ENCODE measurements around the gene NMRK2.

NMRK2 gene

DNA sequence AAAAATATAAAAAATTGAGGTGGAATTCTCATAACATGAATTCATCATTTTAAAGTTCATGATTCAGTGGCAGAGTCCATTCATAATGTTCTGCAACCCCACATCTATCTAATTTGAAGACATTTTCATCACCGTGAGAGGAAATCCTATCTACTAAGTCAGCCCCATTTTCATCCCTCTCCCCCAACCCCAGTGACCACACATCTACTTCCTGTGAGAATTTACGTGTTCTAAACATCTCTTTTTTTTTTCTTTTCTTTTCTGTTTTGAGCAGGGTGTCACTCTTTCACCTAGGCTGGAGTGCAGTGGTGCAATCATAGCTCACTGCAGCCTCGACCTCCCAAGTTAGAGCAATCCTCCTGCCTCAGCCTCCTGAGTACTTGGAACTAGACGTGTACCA, 34.9 kb upstream of the NMRK2 start:
- Histone ChIP-seq H3K27ac (no peak overlapping the region), H3K27me3 (no peaks in the 10 kb centered on the region), H3K9me3 (no peaks in the 10 kb centered on the region), H3K36me3 (no peaks in the 10 kb centered on the region), H3K4me3 (ENCODE audit: low read depth in 1 of 2, low read length in 1 of 2) (no peak overlapping the region), H3K4me1 (ENCODE audit: control insufficient read depth in 1 of 2, insufficient read depth in 1 of 2, low read depth in 1 of 2, low read length in 1 of 2) (no peaks in the 10 kb centered on the region)
- TF ChIP-seq, protein P1, sequence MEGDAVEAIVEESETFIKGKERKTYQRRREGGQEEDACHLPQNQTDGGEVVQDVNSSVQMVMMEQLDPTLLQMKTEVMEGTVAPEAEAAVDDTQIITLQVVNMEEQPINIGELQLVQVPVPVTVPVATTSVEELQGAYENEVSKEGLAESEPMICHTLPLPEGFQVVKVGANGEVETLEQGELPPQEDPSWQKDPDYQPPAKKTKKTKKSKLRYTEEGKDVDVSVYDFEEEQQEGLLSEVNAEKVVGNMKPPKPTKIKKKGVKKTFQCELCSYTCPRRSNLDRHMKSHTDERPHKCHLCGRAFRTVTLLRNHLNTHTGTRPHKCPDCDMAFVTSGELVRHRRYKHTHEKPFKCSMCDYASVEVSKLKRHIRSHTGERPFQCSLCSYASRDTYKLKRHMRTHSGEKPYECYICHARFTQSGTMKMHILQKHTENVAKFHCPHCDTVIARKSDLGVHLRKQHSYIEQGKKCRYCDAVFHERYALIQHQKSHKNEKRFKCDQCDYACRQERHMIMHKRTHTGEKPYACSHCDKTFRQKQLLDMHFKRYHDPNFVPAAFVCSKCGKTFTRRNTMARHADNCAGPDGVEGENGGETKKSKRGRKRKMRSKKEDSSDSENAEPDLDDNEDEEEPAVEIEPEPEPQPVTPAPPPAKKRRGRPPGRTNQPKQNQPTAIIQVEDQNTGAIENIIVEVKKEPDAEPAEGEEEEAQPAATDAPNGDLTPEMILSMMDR (IDR thresholded peaks at IDR 0.05), result no peak

DNA sequence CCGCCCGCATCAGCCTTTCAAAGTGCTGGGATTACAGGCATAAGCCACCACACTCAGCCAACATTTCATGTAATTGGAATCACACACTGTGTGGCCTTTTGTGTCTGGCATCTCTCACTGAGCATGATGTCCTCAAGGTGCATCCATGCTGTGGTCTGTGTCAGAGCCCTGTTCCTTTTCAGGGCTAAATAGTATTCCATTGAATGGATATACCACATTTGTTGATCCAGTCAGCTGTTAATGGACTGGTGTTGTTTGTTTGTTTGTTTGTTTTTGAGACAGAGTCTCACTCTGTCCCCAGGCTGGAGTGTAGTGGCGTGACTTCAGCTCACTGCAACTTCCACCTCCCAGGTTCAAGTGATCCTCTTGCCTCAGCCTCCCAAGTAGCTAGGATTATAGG, 34.4 kb upstream of the NMRK2 start:
- H3K4me1 ChIP-seq (ENCODE audit: control insufficient read depth in 1 of 2, insufficient read depth in 1 of 2, low read depth in 1 of 2, low read length in 1 of 2), result no peaks in the 10 kb centered on the region
- no peak overlapping the region for H3K4me3 ChIP-seq (ENCODE audit: low read depth in 1 of 2, low read length in 1 of 2)
- TF ChIP-seq, protein P1 (IDR thresholded peaks at IDR 0.05), result no peak
- no peaks in the 10 kb centered on the region for H3K27me3 ChIP-seq
- no peaks in the 10 kb centered on the region for H3K9me3 ChIP-seq
- H3K36me3 ChIP-seq, result no peaks in the 10 kb centered on the region
- no peak overlapping the region for H3K27ac ChIP-seq

DNA sequence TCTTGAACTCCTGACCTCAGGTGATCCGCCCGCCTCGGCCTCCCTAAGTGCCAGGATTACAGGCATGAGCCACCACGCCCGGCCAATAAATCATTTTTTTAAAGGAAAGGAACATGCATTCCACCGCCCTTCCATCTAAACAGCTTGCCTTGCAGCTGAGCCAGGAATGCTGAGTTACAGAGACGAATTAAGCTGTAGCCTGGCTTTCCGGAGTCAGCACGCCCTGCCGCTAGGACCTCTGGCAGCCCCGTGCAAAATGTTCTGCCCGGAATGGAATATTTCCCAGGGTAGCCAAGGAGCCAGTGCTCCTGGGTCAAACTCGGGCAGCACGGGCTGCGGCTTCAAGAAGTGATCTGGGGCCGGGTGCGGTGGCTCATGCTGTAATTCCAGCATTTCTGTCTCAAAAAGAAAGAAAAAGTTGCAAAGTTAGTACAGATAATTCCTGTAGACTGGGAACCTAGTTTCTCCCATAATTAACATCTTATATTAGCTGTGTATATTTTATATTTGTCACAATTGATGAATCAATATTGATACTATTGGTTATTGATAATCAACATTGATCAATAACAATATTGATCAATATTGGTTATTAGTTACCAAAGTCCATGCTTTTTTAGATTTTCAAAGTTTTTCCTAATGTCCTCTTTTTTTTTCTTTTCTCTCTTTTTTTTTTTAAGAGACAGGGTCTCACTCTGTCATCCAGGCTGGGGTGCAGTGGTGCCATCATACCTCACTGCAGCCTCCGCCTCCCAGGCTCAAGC, 33.2 kb upstream of the NMRK2 start:
- no peaks in the 10 kb centered on the region for H3K4me1 ChIP-seq (ENCODE audit: control insufficient read depth in 1 of 2, insufficient read depth in 1 of 2, low read depth in 1 of 2, low read length in 1 of 2)
- H3K36me3 ChIP-seq, result no peaks in the 10 kb centered on the region
- TF ChIP-seq, protein P1 (IDR thresholded peaks at IDR 0.05), result no peak
- no peaks in the 10 kb centered on the region for H3K9me3 ChIP-seq
- no peak overlapping the region for H3K4me3 ChIP-seq (ENCODE audit: low read depth in 1 of 2, low read length in 1 of 2)
- H3K27ac ChIP-seq, result no peak overlapping the region
- H3K27me3 ChIP-seq, result no peaks in the 10 kb centered on the region

DNA sequence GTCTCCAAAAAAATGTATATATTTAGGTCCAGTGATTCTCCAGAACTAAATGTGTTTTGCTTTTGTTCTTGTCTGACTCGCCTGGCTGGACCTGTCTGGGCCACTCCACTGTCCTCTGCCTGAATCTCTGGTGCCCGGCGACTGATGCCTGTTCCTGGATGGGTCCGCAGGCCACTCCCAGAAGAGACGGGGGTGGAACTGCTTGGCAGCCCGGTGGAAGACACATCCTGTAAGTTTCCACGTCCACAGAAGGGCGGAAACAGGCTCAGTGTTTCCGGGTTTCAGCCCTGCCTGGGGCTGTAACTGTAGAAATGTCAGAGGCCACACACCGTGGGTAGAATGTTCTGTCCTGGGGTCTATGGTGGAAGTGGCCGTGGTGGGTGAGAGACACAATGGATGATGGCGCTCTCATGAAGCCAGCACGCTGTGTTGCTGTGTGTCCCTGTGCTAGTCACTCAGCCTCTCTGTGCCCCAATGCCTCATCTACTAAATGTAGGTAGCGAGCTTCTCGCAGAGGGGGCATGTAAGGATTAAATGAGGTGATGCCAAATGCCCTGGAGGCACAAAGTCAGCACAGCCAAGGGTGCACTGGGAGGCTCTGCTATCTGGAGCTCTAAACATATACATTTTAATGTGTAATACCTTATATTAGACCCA, 30.4 kb upstream of the NMRK2 start:
- Histone ChIP-seq H3K4me1 (ENCODE audit: control insufficient read depth in 1 of 2, insufficient read depth in 1 of 2, low read depth in 1 of 2, low read length in 1 of 2) (no peaks in the 10 kb centered on the region), H3K27me3 (no peaks in the 10 kb centered on the region), H3K4me3 (ENCODE audit: low read depth in 1 of 2, low read length in 1 of 2) (no peak overlapping the region), H3K36me3 (no peaks in the 10 kb centered on the region), H3K9me3 (no peaks in the 10 kb centered on the region), H3K27ac (no peak overlapping the region)
- TF ChIP-seq, protein P1 (IDR thresholded peaks at IDR 0.05), result no peak

DNA sequence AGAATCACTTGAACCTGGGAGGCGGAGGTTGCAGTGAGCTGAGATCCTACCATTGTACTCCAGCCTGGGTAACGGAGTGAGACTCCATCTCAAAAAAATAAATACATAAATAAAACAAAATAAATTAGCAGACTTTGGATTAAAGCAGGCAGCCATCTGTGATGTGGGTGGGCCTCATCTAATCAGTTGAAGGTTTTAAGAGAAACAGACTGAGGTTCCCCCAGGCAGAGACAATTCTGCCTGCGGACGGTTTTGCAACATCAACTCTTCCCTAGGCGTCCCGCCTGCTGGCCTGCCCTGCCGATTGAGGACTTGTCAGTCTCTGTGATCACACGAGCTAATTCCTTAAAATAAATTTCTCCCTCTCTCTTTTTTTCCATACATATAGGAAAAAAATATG, 28.6 kb upstream of the NMRK2 start:
- Histone ChIP-seq H3K4me1 (ENCODE audit: control insufficient read depth in 1 of 2, insufficient read depth in 1 of 2, low read depth in 1 of 2, low read length in 1 of 2) (no peaks in the 10 kb centered on the region), H3K27ac (no peak overlapping the region), H3K9me3 (no peaks in the 10 kb centered on the region), H3K4me3 (ENCODE audit: low read depth in 1 of 2, low read length in 1 of 2) (no peak overlapping the region), H3K27me3 (no peaks in the 10 kb centered on the region), H3K36me3 (no peaks in the 10 kb centered on the region)
- TF ChIP-seq, protein P1 (IDR thresholded peaks at IDR 0.05), result no peak

Data from neutrophil (primary cell).